HG03103 (cell line): Measurements from ENCODE around the gene MTAP.

ENCODE experiments used
- ATAC-seq: cut with Tn5 transposase; IDR thresholded peaks from one replicate; pipeline ENCODE4 v1.9.1; 2021; ENCODE audit warnings: low read depth; ENCODE audit not compliant: unreplicated experiment

The MTAP gene

DNA sequence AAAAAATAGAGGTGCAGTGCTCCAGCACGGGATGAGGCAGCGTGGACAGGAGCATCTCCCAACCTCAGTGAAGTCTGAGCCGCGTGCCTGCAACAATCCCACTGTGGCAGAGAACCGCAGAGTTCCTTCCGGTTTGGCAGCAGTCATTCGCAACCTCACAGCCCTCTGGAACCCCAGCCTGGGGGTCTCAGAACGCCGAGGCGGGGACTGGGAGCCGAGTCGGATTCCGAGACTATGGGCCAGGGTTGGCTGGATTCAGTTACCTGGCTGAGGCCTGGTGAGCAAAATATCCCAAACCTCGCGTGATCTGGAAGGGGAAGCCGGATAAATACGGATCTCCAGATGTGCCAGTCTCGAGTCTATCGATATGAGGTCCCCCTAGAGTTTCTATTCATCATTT, 164.7 kb downstream of the MTAP start:
- no peak for ATAC-seq

DNA sequence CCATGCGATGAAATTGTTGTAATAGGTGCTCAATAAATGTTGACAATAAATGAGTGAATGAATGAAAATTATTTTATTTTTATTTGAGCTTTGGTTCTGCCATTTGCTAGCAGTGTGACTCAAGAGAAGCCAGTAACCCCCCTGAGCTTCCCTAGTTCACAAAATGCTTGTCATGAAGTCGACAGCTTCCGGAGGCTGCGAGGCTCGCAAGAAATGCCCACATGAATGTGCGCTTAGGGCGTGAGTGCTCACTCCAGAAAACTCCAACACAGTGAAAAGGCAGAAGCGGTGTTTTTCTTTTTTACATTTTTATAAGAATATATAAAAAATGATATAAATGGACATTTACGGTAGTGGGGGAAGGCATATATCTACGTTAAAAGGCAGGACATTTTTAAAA, 165.3 kb downstream of the MTAP start:
- ATAC-seq = no peak

GRCh38 chr9:21968331-21969010, 166.0 kb downstream of the MTAP start:
- ATAC-seq = no peak

GRCh38 chr9:21969011-21969940, 166.8 kb downstream of the MTAP start:
- no peak for ATAC-seq

DNA sequence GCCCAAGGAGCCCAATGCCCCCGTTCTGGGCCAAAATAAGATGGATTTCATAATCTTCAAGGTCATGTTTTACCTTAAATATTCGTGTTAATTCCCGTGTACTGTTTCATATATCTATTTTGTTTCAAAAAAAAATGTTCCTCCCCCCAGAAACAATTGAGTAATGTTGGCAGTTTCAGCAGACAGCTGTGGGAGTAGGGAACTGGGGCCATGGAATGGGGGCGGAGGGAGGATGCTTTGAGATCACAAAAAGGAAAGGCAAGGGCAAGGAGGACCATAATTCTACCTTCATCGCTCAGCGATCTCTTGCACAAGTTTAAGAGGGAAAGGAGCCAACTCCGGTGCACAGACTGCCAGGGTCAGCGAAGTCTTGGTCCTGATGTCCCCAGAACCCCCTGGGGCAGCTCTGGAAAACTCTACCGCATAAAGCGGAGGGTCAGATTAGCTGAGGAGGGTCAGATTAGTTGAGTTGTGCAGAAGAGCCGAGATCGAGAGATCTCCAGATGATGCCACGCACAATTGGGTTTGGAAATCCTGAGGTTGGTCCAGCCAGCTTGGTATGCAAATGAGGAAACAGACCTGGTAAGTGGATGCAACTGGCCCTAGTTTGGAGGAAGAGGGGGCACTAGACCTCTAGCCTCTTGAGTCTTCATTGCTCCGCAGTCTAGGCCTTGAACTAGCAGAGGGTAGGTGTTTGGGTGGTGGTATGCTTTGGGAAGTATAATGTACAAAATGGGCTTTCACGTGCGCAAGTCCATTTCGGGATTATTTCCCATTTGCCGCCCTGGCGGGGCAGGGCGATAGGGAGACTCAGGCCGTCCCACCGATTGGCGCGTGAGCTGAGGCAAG, 167.7 kb downstream of the MTAP start:
- ATAC-seq = no peak

DNA sequence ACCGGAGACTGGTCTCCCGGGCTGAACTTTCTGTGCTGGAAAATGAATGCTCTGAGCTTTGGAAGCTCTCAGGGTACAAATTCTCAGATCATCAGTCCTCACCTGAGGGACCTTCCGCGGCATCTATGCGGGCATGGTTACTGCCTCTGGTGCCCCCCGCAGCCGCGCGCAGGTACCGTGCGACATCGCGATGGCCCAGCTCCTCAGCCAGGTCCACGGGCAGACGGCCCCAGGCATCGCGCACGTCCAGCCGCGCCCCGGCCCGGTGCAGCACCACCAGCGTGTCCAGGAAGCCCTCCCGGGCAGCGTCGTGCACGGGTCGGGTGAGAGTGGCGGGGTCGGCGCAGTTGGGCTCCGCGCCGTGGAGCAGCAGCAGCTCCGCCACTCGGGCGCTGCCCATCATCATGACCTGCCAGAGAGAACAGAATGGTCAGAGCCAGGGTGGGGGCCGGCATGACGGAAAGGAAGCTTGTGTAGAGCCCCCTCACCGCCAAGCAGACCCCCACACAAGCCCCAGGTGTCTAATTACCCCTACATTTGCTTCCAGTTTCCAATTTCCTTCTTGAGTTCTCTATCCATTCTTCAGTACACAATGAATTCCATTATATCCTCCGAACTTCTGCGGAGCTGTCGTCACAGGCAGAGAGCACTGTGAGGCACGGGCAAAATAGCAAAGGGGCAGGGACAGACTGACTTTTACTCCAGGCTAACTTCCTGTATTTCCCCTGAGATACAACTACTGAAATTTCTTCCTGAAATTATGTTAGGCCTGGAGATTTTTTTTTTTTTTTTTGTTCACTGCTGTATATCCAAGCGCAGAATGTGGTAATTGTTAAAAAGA, 168.6 kb downstream of the MTAP start:
- no peak for ATAC-seq

DNA sequence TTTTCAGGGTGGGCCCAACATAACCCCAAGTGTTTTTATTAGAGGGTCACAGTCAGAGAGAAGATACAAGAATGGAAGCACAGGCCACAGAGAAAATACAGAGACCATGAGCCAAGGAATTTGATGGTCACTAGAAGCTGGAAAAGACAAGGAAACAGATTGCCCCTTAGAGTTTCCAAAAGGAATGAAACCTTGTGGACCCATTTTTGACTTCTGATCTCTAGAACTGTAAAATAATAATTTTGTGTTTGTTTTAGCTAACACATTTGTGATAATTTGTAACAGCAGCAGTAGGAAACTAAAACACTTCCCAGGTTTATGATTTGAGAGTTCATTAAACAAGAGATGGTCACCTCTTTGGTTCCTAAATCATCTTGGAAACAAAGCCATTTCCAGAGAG, 169.9 kb downstream of the MTAP start:
- no peak for ATAC-seq

DNA sequence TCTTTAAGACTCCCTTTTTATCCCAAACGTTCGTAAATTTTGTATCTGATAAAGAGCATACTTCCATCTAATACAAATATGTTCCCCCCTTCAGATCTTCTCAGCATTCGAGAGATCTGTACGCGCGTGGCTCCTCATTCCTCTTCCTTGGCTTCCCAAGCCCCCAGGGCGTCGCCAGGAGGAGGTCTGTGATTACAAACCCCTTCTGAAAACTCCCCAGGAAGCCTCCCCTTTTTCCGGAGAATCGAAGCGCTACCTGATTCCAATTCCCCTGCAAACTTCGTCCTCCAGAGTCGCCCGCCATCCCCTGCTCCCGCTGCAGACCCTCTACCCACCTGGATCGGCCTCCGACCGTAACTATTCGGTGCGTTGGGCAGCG, 171.9 kb downstream of the MTAP start:
- no peak for ATAC-seq

GRCh38 chr9:21974722-21975409, 172.4 kb downstream of the MTAP start:
- ATAC-seq = peak; percentile 53

- no peak for ATAC-seq
Measured at GRCh38 chr9:21976334-21976875, 174.0 kb downstream of the MTAP start.

- no peak for ATAC-seq
Measured at GRCh38 chr9:21982391-21982790, 180.0 kb downstream of the MTAP start.

GRCh38 chr9:21982861-21983560, 180.6 kb downstream of the MTAP start:
- no peak for ATAC-seq

GRCh38 chr9:21983561-21983935, 181.1 kb downstream of the MTAP start:
- no peak for ATAC-seq

DNA sequence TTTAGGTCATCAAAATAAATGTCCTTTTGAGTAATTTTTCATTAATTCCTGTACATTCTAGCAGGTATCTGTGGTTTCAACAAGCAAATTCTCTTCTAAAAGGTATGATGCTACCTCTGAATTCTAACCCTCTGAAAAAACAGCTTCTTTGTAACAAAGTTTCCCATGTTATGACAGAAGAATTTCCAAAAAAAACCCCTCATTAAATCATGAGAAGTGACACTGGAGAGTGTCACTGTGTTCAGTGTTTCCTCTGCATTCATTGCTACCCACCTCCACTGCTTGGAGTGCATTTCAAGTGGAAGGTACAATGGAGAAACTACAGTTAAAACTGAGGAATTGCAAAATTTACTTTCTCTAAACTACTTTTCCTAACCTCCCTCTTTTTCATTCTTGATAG, 181.7 kb downstream of the MTAP start:
- ATAC-seq = no peak

GRCh38 chr9:21985964-21986667, 183.7 kb downstream of the MTAP start:
- no peak for ATAC-seq
